HepG2 (cell line): Measurements from ENCODE around the gene IGFBP6. TPM values are rescaled to one million over a fixed set of nuclear protein-coding genes. Genes with fewer than 3 reads are reported as not detected.
A peak's percentile ranks its signal among the peaks of the same experiment; 100 is the strongest.

ENCODE experiments used
- ARNT2 ChIP-seq: sonication (generic); formaldehyde crosslinking; IDR thresholded peaks from 2 replicates; pipeline ENCODE4 v1.8.0; 2022; ENCODE audit warnings: mild to moderate bottlenecking, low read depth, missing genetic modification reagents, moderate library complexity
- KLF16 ChIP-seq, 2 experiments: sonication (generic) in 1 of 2; formaldehyde crosslinking in 1 of 2; IDR thresholded peaks; 2 replicates each; pipeline versions ENCODE4 v1.6.1 to v1.8.0; 2016 to 2023; ENCODE audit warnings: missing genetic modification reagents in 2 of 2, missing compliant biosample characterization in 1 of 2
- MED1 ChIP-seq: sonication (generic); formaldehyde crosslinking; IDR thresholded peaks from 2 replicates; pipeline ENCODE4 v1.4.0; 2020; ENCODE audit warnings: missing genetic modification reagents
- MEIS2 ChIP-seq: sonication (generic); formaldehyde crosslinking; IDR thresholded peaks from 2 replicates; pipeline ENCODE4 v1.9.0; 2021; ENCODE audit warnings: mild to moderate bottlenecking, missing genetic modification reagents
- NFE2 ChIP-seq: sonication (generic); formaldehyde crosslinking; IDR thresholded peaks from 2 replicates; pipeline ENCODE4 v1.4.0; 2020; ENCODE audit warnings: missing genetic modification reagents
- NKX3-1 ChIP-seq: sonication (generic); formaldehyde crosslinking; IDR thresholded peaks from 2 replicates; pipeline ENCODE4 v1.5.0; 2020; ENCODE audit warnings: missing genetic modification reagents
- NRL ChIP-seq: sonication (generic); formaldehyde crosslinking; IDR thresholded peaks from 2 replicates; pipeline ENCODE4 v1.5.0; 2020; ENCODE audit warnings: missing genetic modification reagents, mild to moderate bottlenecking, moderate library complexity, borderline replicate concordance
- PHF8 ChIP-seq: sonication (generic); formaldehyde crosslinking; IDR thresholded peaks from 2 replicates; pipeline ENCODE4 v1.5.0; 2020; ENCODE audit warnings: missing genetic modification reagents
- RAD21 ChIP-seq: fragments of 450-650 bp; formaldehyde crosslinking; IDR thresholded peaks from 2 replicates; pipeline ENCODE4 v1.5.0; 2020; ENCODE audit warnings: mild to moderate bottlenecking
- SMARCE1 ChIP-seq: fragments of 450-650 bp; IDR thresholded peaks from 2 replicates; pipeline ENCODE4 v1.6.1; 2017; ENCODE audit warnings: borderline replicate concordance
- SNAPC2 ChIP-seq: sonication (generic); formaldehyde crosslinking; IDR thresholded peaks from 2 replicates; pipeline ENCODE4 v1.8.1; 2022; ENCODE audit warnings: mild to moderate bottlenecking, missing genetic modification reagents
- SOX6 ChIP-seq, 2 experiments: fragments of 450-650 bp in 1 of 2; sonication (generic) in 1 of 2; formaldehyde crosslinking in 1 of 2; IDR thresholded peaks; 2 replicates each; pipeline versions ENCODE4 v1.4.0 to v1.6.1; 2017 to 2020; ENCODE audit warnings: antibody characterized with exemption in 1 of 2, mild to moderate bottlenecking in 1 of 2, missing genetic modification reagents in 1 of 2
- TBX2 ChIP-seq: sonication (generic); formaldehyde crosslinking; IDR thresholded peaks from 2 replicates; pipeline ENCODE4 v1.5.0; 2020; ENCODE audit warnings: missing genetic modification reagents, mild to moderate bottlenecking, borderline replicate concordance
- TEAD3 ChIP-seq: optimal IDR thresholded peaks from 2 replicates; pipeline ENCODE3; 2016; ENCODE audit warnings: borderline replicate concordance
- ZFX ChIP-seq: sonication (generic); formaldehyde crosslinking; IDR thresholded peaks from 2 replicates; pipeline ENCODE4 v1.4.0; 2020; ENCODE audit warnings: mild to moderate bottlenecking, low read depth, missing genetic modification reagents, moderate library complexity
- ZNF138 ChIP-seq: sonication (generic); formaldehyde crosslinking; IDR thresholded peaks from 2 replicates; pipeline ENCODE4 v1.5.0; 2020; ENCODE audit warnings: mild to moderate bottlenecking, low read depth, missing genetic modification reagents
- ZNF343 ChIP-seq: sonication (generic); formaldehyde crosslinking; IDR thresholded peaks from 2 replicates; pipeline ENCODE4 v1.4.0; 2020; ENCODE audit warnings: mild to moderate bottlenecking, missing genetic modification reagents
- ZNF670 ChIP-seq: sonication (generic); formaldehyde crosslinking; IDR thresholded peaks from 2 replicates; pipeline ENCODE4 v1.8.0; 2022; ENCODE audit warnings: mild to moderate bottlenecking, missing genetic modification reagents, borderline replicate concordance
- ZNF687 ChIP-seq: sonication (generic); formaldehyde crosslinking; IDR thresholded peaks from 2 replicates; pipeline ENCODE4 v1.5.1; 2020; ENCODE audit warnings: mild to moderate bottlenecking, missing genetic modification reagents, moderate library complexity
- ZNF878 ChIP-seq: sonication (generic); formaldehyde crosslinking; IDR thresholded peaks from 2 replicates; pipeline ENCODE4 v1.8.1; 2023; ENCODE audit warnings: mild to moderate bottlenecking, missing genetic modification reagents, moderate library complexity
- ZSCAN9 ChIP-seq: IDR thresholded peaks from 2 replicates; pipeline ENCODE4 v1.6.1; 2016; ENCODE audit warnings: borderline replicate concordance
- polyA plus RNA-seq, 8 experiments: library from polyadenylated mRNA; depleted of rRNA in 3 of 8; stranded (reverse) in 7 of 8; unstranded in 1 of 8; fragments of >200 nt; fragmentation: Illumina TruSeq in 4 of 8; extraction: Trizol in 4 of 8; gene quantifications; 2 replicates each; pipeline versions ENCODE4 v1.2.1 to v1.2.3, GENCODE V29; 2011 to 2016; ENCODE audit warnings: low read depth in 4 of 8, missing spikeins in 1 of 8, mixed read lengths in 1 of 8; ENCODE audit not compliant: insufficient read depth in 1 of 8
- total RNA-seq, 5 experiments: library from RNA; depleted of rRNA; stranded (reverse); fragments of >200 nt; fragmentation: Illumina TruSeq; extraction: Trizol; gene quantifications; 2 replicates each; pipeline ENCODE4 v1.2.3, GENCODE V29; 2016; ENCODE audit warnings: low read depth in 1 of 5
- TF ChIP-seq, protein P1 (sequence below): sonication (generic); formaldehyde crosslinking; IDR thresholded peaks from 2 replicates; pipeline ENCODE4 v1.5.0; 2020; ENCODE audit warnings: mild to moderate bottlenecking, missing genetic modification reagents
- TF ChIP-seq, protein P2 (sequence below): sonication (generic); formaldehyde crosslinking; IDR thresholded peaks from 2 replicates; pipeline ENCODE4 v1.4.0; 2020; ENCODE audit warnings: mild to moderate bottlenecking, missing genetic modification reagents

IGFBP6 gene
- total and polyA plus RNA-seq, 2 of the 13 experiments (the other 11 are each of a cell fraction or from before 2014, with no cell fraction given): 3.9 to 25.2 TPM

DNA sequence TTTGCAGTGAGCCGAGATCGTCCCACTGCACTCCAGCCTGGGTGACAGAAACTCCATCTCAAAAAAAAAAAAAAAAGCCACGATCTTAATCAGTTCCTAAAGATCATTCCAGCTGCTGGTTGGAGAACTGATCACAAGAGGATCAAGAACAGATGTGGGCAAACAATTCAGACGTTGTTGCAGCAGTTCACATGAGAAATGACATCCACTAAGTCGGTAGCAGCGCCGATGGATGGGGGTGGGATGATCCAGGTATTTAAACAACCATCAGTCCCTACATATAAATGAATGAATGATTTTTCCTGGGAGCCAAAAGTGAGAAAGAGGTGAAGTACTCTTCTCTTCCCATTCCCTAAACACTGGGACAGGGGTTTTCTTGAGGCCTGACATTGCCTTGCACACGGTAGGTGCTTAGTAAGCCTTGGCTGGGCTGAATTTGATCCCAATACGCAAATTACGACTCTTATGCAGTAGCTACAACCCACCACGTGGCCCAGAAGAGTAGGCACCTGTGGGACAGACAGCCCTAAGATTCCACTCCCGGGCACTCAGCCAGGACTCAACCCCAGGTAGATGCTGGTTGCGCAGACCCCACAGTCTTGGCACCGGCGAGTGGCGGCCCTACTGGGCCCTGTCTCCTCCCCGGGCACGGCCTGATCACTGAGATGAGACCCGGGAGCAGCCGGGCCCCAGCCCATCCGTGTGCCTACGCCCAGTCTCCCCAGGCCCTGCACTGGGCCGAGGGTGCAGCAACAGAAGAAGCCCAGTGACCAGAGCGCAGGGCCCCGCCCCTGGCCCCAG is 18.8 kb upstream of the IGFBP6 start (continued):
- TF ChIP-seq ZNF687 (CRISPR knock-in tag): peak; percentile 57; the same call in 1 of the 2 replicates
- no peak for TF ChIP-seq SOX6 (IDR thresholded peaks at IDR 0.05)
- no peak for TF ChIP-seq SOX6 (CRISPR knock-in tag; IDR thresholded peaks at IDR 0.05)
- no peak for TF ChIP-seq ZNF878 (CRISPR knock-in tag)
- no peak for TF ChIP-seq NFE2
- TF ChIP-seq MEIS2 (CRISPR knock-in tag): peak; percentile 38; the same call in 1 of the 2 replicates
- TF ChIP-seq KLF16 (CRISPR knock-in tag; IDR thresholded peaks at IDR 0.05): peak in 1 of 2 experiments; percentile 22; a peak in 1 of 4 replicates
- 0 out of 2 replicates have a peak, but pooled peaks have one; percentile 64 for TF ChIP-seq ZNF670 (CRISPR knock-in tag)
- no peak for TF ChIP-seq ZNF343 (CRISPR knock-in tag)
- peak; percentile 63; the same call in 1 of the 2 replicates for TF ChIP-seq ARNT2 (CRISPR knock-in tag)
- TF ChIP-seq ZSCAN9 (CRISPR knock-in tag): no peak
- no peak for TF ChIP-seq SMARCE1
- peak; percentile 40 for TF ChIP-seq TEAD3
- TF ChIP-seq SNAPC2 (CRISPR knock-in tag): no peak
- TF ChIP-seq NKX3-1 (CRISPR knock-in tag): 0 out of 2 replicates have a peak, but pooled peaks have one; percentile 49
- TF ChIP-seq, protein P1, sequence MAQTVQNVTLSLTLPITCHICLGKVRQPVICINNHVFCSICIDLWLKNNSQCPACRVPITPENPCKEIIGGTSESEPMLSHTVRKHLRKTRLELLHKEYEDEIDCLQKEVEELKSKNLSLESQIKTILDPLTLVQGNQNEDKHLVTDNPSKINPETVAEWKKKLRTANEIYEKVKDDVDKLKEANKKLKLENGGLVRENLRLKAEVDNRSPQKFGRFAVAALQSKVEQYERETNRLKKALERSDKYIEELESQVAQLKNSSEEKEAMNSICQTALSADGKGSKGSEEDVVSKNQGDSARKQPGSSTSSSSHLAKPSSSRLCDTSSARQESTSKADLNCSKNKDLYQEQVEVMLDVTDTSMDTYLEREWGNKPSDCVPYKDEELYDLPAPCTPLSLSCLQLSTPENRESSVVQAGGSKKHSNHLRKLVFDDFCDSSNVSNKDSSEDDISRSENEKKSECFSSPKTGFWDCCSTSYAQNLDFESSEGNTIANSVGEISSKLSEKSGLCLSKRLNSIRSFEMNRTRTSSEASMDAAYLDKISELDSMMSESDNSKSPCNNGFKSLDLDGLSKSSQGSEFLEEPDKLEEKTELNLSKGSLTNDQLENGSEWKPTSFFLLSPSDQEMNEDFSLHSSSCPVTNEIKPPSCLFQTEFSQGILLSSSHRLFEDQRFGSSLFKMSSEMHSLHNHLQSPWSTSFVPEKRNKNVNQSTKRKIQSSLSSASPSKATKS (CRISPR knock-in tag): no peak
- no peak for TF ChIP-seq MED1 (CRISPR knock-in tag)
- peak; percentile 29; the same call in 1 of the 2 replicates for TF ChIP-seq RAD21 (CRISPR knock-in tag)
- peak; percentile 85; the same call in 1 of the 2 replicates for TF ChIP-seq PHF8 (CRISPR knock-in tag)
- peak; percentile 91 for TF ChIP-seq ZFX (CRISPR knock-in tag)
- no peak for TF ChIP-seq ZNF138 (CRISPR knock-in tag)
- TF ChIP-seq, protein P2, sequence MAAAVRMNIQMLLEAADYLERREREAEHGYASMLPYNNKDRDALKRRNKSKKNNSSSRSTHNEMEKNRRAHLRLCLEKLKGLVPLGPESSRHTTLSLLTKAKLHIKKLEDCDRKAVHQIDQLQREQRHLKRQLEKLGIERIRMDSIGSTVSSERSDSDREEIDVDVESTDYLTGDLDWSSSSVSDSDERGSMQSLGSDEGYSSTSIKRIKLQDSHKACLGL (CRISPR knock-in tag): peak; percentile 85; the same call in 1 of the 2 replicates
- TF ChIP-seq TBX2 (CRISPR knock-in tag): no peak
- 0 out of 2 replicates have a peak, but pooled peaks have one; percentile 21 for TF ChIP-seq NRL (CRISPR knock-in tag)
